ENCODE results near the gene ZBTB44. TPM values are rescaled to one million over a fixed set of nuclear protein-coding genes. Genes with fewer than 3 reads are reported as not detected.

ZBTB44 gene
- total RNA-seq, 1 donor from 2014 or later, result 70.7 TPM

GRCh38 chr11:130179396-130180306 lies 135.1 kb downstream of the ZBTB44 start:
- no peak for DNase-seq (ENCODE audit: extremely low spot score in 2 of 2)
- Histone ChIP-seq H3K9me3 (no peaks in the 10 kb centered on the region), H3K4me1 (peaks cover 42% of the 10 kb centered on the region), H3K36me3 (no peaks in the 10 kb centered on the region), H3K27me3 (no peaks in the 10 kb centered on the region), H3K27ac (no peak overlapping the region), H3K4me3 (no peak overlapping the region)
- intact Hi-C loops (cut with DNase I), result no loop called here
- TF ChIP-seq POLR2A (IDR thresholded peaks at IDR 0.05) (no peak), POLR2AphosphoS5 (IDR thresholded peaks at IDR 0.05; ENCODE audit: insufficient read depth in 1 of 2, low read depth in 1 of 2) (no peak), CTCF (IDR thresholded peaks at IDR 0.05) (no peak)

GRCh38 chr11:130178441-130179339 lies 136.0 kb downstream of the ZBTB44 start:
- no peaks in the 10 kb centered on the region for H3K27me3 ChIP-seq
- no peaks in the 10 kb centered on the region for H3K9me3 ChIP-seq
- peaks cover 42% of the 10 kb centered on the region for H3K4me1 ChIP-seq
- no peaks in the 10 kb centered on the region for H3K36me3 ChIP-seq
- no peak for TF ChIP-seq POLR2AphosphoS5 (IDR thresholded peaks at IDR 0.05; ENCODE audit: insufficient read depth in 1 of 2, low read depth in 1 of 2)
- no peak for TF ChIP-seq POLR2A (IDR thresholded peaks at IDR 0.05)
- TF ChIP-seq CTCF (IDR thresholded peaks at IDR 0.05), result no peak
- intact Hi-C loops (cut with DNase I), result no loop called here
- no peak overlapping the region for H3K4me3 ChIP-seq
- H3K27ac ChIP-seq, result no peak overlapping the region
- no peak for DNase-seq (ENCODE audit: extremely low spot score in 2 of 2)

GRCh38 chr11:130177782-130178181 lies 136.9 kb downstream of the ZBTB44 start:
- Histone ChIP-seq H3K9me3 (no peaks in the 10 kb centered on the region), H3K4me1 (peaks cover 42% of the 10 kb centered on the region), H3K27ac (no peak overlapping the region), H3K36me3 (no peaks in the 10 kb centered on the region), H3K27me3 (no peaks in the 10 kb centered on the region), H3K4me3 (no peak overlapping the region)
- TF ChIP-seq POLR2AphosphoS5 (IDR thresholded peaks at IDR 0.05; ENCODE audit: insufficient read depth in 1 of 2, low read depth in 1 of 2) (no peak), CTCF (IDR thresholded peaks at IDR 0.05) (no peak), POLR2A (IDR thresholded peaks at IDR 0.05) (no peak)
- intact Hi-C loops (cut with DNase I), result no loop called here
- no peak for DNase-seq (ENCODE audit: extremely low spot score in 2 of 2)

Small RNA genes within 50 kb of the gene (small RNA-seq; reads per million reads assigned to genes)
- not detected for gene RN7SL778P

Other genes with a start within 250 kb of the ZBTB44 start
- gene APLP2, start 245.0 kb downstream of the ZBTB44 start, total RNA-seq, result 234 TPM
- gene ST14, start 155.1 kb downstream of the ZBTB44 start, total RNA-seq, result 43.2 TPM
- 1.5 TPM for gene ADAMTS8, start 113.7 kb upstream of the ZBTB44 start, total RNA-seq
- 12.0 TPM for gene ADAMTS15, start 133.7 kb upstream of the ZBTB44 start, total RNA-seq